Epithelial cell of esophagus (primary cell): ENCODE data around the gene BPIFB1.

Source experiments
- DNase-seq: peaks from one replicate; pipeline ENCODE4 v3.0.0; 2010; ENCODE audit warnings: low read depth
- H3K4me3 ChIP-seq: 2 replicates; pipeline ENCODE4 v1.5.1; 2011; ENCODE audit warnings: mild to moderate bottlenecking, low read length, control low read depth
- TF ChIP-seq, protein P1 (sequence below): IDR thresholded peaks from 2 replicates; pipeline ENCODE4 v1.5.1; 2011; ENCODE audit warnings: low read depth, mild to moderate bottlenecking, low read length, control low read depth, inconsistent platforms; ENCODE audit not compliant: insufficient read depth; ENCODE audit errors: missing control alignments

The BPIFB1 gene

DNA sequence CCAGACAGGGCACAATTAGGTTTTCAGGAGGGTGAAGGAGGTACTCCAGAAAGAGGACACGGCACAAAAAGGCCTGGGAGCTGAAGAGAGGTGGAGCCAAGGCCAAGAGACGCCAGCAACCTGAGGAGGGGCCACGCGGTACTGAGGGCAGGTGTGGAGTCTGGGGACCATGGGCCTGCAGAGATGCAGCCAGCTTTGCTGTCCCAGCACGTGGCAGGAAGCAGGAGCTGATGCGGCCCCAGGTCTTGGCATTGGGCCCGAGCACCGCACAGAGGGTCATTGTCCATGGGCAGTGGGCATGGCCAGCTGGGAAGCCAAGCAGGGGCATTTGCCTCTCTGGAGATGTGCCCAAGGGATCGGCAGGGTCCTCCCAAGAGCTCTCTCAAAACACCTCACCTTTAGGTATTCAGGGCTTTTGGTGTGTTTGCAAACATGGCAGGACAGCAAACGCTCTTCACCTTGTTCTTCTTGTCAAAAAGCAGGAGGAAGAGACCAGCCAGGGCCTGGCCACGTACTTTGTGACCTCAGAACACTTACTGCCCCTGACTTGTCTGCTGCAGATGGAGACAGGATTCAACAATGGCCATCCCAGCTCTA, 1.4 kb upstream of the BPIFB1 start:
- DNase-seq = no peak

DNA sequence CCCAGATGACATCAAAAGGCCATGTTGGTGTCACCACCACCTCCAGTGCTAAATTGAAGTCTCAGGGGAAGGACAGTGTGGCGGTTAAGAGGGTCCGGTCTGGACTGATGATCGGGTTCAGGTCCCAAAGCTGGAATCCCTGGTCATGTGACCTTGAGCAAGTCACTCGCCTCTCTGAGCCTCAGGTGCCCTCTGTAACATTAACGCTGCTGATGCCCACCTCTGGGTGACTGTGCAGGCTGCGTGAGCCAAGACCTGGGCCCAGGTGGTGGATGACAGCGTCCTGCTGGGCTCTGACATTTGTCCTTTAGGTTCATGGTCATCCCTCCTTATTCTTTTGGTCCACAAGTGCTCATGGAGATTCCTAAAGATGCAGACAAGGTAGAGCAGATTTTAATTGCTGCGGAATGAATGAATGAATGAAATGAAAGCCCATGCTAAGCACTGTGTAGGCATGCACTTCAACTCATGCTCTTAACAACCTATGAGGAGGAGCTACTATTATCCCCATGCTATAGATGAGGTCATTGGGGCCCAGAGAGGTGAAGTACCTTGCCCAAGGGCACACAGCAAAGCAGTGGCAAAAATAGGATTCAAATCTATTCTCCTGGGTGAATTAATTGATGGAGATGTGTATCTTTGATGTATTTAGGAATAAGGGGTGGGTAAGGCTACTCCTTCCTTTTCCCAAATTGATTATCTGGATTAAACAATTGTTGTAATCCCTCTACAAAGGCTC, 649 bp upstream of the BPIFB1 start:
- TF ChIP-seq, protein P1, sequence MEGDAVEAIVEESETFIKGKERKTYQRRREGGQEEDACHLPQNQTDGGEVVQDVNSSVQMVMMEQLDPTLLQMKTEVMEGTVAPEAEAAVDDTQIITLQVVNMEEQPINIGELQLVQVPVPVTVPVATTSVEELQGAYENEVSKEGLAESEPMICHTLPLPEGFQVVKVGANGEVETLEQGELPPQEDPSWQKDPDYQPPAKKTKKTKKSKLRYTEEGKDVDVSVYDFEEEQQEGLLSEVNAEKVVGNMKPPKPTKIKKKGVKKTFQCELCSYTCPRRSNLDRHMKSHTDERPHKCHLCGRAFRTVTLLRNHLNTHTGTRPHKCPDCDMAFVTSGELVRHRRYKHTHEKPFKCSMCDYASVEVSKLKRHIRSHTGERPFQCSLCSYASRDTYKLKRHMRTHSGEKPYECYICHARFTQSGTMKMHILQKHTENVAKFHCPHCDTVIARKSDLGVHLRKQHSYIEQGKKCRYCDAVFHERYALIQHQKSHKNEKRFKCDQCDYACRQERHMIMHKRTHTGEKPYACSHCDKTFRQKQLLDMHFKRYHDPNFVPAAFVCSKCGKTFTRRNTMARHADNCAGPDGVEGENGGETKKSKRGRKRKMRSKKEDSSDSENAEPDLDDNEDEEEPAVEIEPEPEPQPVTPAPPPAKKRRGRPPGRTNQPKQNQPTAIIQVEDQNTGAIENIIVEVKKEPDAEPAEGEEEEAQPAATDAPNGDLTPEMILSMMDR = no peak
- H3K4me3 ChIP-seq = no peak overlapping the region
- no peak for DNase-seq

More for the DNA sequence above, 1.4 kb upstream of the BPIFB1 start:
- TF ChIP-seq, protein P1 = no peak
- H3K4me3 ChIP-seq = no peak overlapping the region

DNA sequence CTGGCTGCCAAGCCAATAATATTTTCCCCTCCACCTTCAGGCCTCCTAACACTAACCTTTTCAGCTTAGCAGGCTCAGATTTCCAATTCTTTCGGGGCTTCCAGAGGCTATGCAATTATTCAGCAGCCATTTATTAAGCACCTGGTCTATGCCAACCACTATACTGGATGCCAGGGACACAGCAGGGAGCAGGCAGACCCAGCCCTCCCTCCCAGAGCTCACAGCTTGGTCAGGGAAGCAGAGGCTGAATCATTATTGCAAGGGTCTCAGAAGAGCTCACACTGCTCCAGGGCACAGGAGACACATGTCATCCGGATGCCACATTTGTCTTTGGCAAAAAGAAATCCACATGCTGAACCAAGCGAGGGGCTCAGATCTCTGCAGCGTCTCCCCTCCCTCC, 1.3 kb downstream of the BPIFB1 start:
- H3K4me3 ChIP-seq = no peak overlapping the region
- TF ChIP-seq, protein P1 = no peak
- no peak for DNase-seq

DNA sequence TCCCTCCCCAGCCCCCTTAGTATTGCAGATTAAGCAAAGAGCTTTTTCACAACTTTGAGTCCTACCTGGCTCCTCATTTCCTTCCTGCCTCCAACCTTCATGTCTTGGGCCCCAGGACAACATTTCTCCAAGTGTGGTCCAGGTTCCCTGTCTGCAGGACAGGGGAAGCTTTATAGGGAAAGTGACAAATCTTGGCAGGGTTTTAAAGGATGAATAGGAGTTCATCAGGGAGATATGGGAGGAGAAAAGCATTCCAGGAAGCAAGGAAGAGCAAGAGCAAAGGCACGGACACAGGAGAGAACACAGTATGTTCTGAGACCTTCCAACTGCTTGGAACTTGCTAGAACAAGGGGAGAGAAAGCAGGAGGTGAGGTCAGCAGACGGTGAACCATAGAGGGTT, 1.9 kb downstream of the BPIFB1 start:
- DNase-seq = no peak
- no peak overlapping the region for H3K4me3 ChIP-seq
- TF ChIP-seq, protein P1 = no peak

DNA sequence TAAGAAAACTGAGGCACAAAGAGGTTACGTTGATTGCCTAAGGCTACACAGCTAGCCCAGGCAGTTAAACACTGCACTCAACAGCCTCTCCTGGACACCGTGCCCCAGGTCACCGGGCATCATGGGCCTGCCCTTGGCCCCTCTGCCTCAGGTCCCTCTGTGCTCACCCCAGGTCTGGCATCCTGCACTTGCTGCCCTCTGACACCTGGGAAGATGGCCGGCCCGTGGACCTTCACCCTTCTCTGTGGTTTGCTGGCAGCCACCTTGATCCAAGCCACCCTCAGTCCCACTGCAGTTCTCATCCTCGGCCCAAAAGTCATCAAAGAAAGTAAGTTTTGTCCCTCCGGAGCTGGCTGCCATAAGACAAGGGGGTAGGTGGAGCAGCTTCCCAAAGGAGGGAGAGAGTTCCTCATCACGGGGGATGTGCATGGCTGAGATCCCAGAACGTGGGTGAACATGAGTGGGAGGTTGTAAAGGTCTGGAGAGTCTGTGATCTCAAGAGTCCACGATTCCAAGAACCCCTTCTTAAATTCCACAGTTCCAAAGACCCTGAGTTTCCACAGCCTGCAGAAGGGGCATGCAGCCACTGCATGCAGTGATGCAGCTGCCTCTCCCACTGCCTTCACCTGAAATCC, 3.0 kb downstream of the BPIFB1 start:
- DNase-seq = no peak
- no peak overlapping the region for H3K4me3 ChIP-seq
- TF ChIP-seq, protein P1 = no peak

DNA sequence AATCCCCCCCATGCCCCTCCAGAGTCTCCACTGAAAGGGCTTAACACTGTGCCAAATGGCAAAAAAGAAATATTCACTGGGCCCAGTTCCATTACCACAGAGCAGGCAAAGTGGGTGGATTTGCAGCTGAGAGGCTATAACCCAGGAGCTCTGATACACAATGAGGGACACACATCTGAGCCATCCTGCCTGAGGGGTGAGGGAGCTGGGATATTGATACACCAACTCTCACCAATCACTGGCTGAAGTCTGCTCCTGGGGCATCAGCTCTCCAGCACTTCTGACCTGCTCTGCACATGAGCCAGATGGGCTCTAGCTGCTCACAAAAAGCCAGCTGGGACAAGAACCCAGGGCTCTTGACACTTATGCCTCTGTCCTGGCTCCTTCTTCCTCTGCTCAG, 4.9 kb downstream of the BPIFB1 start:
- no peak overlapping the region for H3K4me3 ChIP-seq
- no peak for DNase-seq
- TF ChIP-seq, protein P1 = no peak
